KMS-11 (cell line): ENCODE data around the gene CRACR2B.
A peak's percentile ranks its signal among the peaks of the same experiment; 100 is the strongest.

Experiments
- H2AFZ ChIP-seq: fragments of 200-600 bp; sonication (generic); 2 replicates; pipeline ENCODE4 v1.6.1; 2016; ENCODE audit warnings: antibody characterized with exemption, mixed run types, low read depth
- H3K27ac ChIP-seq: fragments of 200-600 bp; sonication (generic); 2 replicates; pipeline ENCODE4 v1.6.1; 2016; ENCODE audit warnings: mild to moderate bottlenecking, mixed run types
- H3K27me3 ChIP-seq: fragments of 200-600 bp; sonication (generic); 2 replicates; pipeline ENCODE4 v1.6.1; 2017; ENCODE audit warnings: mild to moderate bottlenecking, low read depth, mixed run types, moderate library complexity; ENCODE audit not compliant: insufficient read depth
- H3K36me3 ChIP-seq: fragments of 200-600 bp; sonication (generic); 2 replicates; pipeline ENCODE4 v1.6.1; 2017; ENCODE audit warnings: mild to moderate bottlenecking, mixed run types; ENCODE audit not compliant: insufficient read depth
- H3K4me1 ChIP-seq: fragments of 200-600 bp; sonication (generic); 2 replicates; pipeline ENCODE4 v1.6.1; 2016; ENCODE audit warnings: mild to moderate bottlenecking, low read depth, mixed run types; ENCODE audit not compliant: poor library complexity, severe bottlenecking
- H3K4me2 ChIP-seq: fragments of 200-600 bp; sonication (generic); 2 replicates; pipeline ENCODE4 v1.7.0; 2016; ENCODE audit warnings: mild to moderate bottlenecking, mixed run types
- H3K4me3 ChIP-seq: fragments of 200-600 bp; sonication (generic); IDR thresholded peaks from 2 replicates; pipeline ENCODE4 v1.6.1; 2017; ENCODE audit warnings: low read depth, low read length, mixed read lengths; ENCODE audit not compliant: insufficient read depth
- H3K79me2 ChIP-seq: fragments of 200-600 bp; sonication (generic); 2 replicates; pipeline ENCODE4 v1.6.1; 2016; ENCODE audit warnings: low read depth, mixed run types; ENCODE audit not compliant: insufficient read depth
- H3K9ac ChIP-seq: fragments of 200-600 bp; sonication (generic); 2 replicates; pipeline ENCODE4 v1.6.1; 2016; ENCODE audit warnings: mild to moderate bottlenecking, mixed run types
- H4K20me1 ChIP-seq: fragments of 200-600 bp; sonication (generic); 2 replicates; pipeline ENCODE4 v1.6.1; 2016; ENCODE audit warnings: mild to moderate bottlenecking, mixed run types; ENCODE audit not compliant: insufficient read depth
- TF ChIP-seq, protein P1 (sequence below): fragments of 200-600 bp; sonication (generic); conservative IDR thresholded peaks from 2 replicates; pipeline ENCODE4 v1.6.1; 2017; ENCODE audit warnings: low read depth, mild to moderate bottlenecking, antibody characterized with exemption, low read length, moderate library complexity, mixed read lengths

Gene CRACR2B

GRCh38 chr11:860234-861104, 32.8 kb downstream of the CRACR2B start:
- Histone ChIP-seq H3K79me2 (no peaks in the 10 kb centered on the region), H2AFZ (no peak overlapping the region), H3K4me2 (peak overlapping the region; percentile 33; the same call in 1 of the 2 replicates), H4K20me1 (no peaks in the 10 kb centered on the region), H3K36me3 (no peaks in the 10 kb centered on the region), H3K27me3 (peaks cover 7% of the 10 kb centered on the region; the same call in 1 of the 2 replicates), H3K4me3 (no peak overlapping the region), H3K9ac (no peak overlapping the region), H3K4me1 (peaks cover 20% of the 10 kb centered on the region), H3K27ac (no peak overlapping the region)
- TF ChIP-seq, protein P1, sequence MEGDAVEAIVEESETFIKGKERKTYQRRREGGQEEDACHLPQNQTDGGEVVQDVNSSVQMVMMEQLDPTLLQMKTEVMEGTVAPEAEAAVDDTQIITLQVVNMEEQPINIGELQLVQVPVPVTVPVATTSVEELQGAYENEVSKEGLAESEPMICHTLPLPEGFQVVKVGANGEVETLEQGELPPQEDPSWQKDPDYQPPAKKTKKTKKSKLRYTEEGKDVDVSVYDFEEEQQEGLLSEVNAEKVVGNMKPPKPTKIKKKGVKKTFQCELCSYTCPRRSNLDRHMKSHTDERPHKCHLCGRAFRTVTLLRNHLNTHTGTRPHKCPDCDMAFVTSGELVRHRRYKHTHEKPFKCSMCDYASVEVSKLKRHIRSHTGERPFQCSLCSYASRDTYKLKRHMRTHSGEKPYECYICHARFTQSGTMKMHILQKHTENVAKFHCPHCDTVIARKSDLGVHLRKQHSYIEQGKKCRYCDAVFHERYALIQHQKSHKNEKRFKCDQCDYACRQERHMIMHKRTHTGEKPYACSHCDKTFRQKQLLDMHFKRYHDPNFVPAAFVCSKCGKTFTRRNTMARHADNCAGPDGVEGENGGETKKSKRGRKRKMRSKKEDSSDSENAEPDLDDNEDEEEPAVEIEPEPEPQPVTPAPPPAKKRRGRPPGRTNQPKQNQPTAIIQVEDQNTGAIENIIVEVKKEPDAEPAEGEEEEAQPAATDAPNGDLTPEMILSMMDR: no peak

DNA sequence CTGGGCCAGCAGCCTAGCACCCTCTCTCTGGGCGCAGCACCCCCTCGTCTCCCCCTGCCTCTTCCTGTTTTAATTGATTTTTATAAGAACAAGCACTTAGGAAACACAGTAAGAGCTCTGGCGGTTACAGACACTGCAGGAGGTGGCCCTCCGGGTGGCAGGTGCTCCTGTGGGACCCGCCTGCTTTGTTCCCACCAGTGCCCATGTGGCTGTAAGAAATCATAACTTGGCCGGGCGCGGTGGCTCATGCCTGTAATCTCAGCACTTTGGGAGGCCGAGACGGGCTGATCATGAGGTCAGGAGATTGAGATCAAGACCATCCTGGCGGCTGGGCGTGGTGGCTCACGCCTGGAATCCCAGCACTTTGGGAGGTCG, 33.4 kb downstream of the CRACR2B start:
- no peaks in the 10 kb centered on the region for H4K20me1 ChIP-seq
- H3K9ac ChIP-seq: no peak overlapping the region
- no peak overlapping the region for H3K27ac ChIP-seq
- peaks cover 20% of the 10 kb centered on the region for H3K4me1 ChIP-seq
- TF ChIP-seq, protein P1: no peak
- H3K4me2 ChIP-seq: no peak overlapping the region
- H3K36me3 ChIP-seq: no peaks in the 10 kb centered on the region
- no peak overlapping the region for H3K4me3 ChIP-seq
- peaks cover 7% of the 10 kb centered on the region; the same call in 1 of the 2 replicates for H3K27me3 ChIP-seq
- no peak overlapping the region for H2AFZ ChIP-seq
- no peaks in the 10 kb centered on the region for H3K79me2 ChIP-seq

DNA sequence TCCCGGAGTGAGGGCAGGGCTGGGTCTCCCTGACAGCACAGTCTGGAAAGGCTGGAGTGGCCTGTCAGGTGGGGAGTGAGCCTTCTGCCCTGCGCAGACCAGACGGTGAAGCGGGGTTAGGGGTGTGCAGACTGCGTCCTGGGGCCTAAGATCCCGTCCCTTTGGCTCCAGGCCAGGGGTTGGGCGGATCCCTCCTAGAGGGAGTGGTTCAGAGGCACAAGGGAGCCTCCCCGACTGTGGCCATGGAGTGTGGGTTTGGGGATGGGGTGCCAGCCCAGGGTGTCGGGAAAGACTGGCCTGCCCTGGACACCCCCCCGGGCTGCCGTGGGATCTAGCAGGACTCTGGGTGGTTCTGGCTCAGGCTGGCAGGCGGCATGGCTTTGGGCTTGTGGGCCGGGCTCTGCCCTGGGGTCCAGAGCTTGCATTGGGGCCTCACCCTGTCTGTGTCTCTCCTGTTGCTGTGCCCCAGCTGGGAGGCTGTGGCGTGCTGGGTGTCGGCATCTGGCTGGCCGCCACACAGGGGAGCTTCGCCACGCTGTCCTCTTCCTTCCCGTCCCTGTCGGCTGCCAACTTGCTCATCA, 34.5 kb downstream of the CRACR2B start:
- H3K27me3 ChIP-seq: peaks cover 4% of the 10 kb centered on the region; the same call in 1 of the 2 replicates
- TF ChIP-seq, protein P1: no peak
- H2AFZ ChIP-seq: no peak overlapping the region
- H3K79me2 ChIP-seq: no peaks in the 10 kb centered on the region
- H3K9ac ChIP-seq: no peak overlapping the region
- no peak overlapping the region for H3K4me3 ChIP-seq
- H3K4me1 ChIP-seq: peaks cover 20% of the 10 kb centered on the region
- no peak overlapping the region for H3K27ac ChIP-seq
- H3K36me3 ChIP-seq: no peaks in the 10 kb centered on the region
- H4K20me1 ChIP-seq: no peaks in the 10 kb centered on the region
- no peak overlapping the region for H3K4me2 ChIP-seq

GRCh38 chr11:862696-863022, 34.9 kb downstream of the CRACR2B start:
- TF ChIP-seq, protein P1: no peak
- Histone ChIP-seq H3K9ac (no peak overlapping the region), H3K4me1 (peaks cover 20% of the 10 kb centered on the region), H4K20me1 (no peaks in the 10 kb centered on the region), H3K27me3 (peaks cover 4% of the 10 kb centered on the region; the same call in 1 of the 2 replicates), H3K4me2 (no peak overlapping the region), H3K79me2 (no peaks in the 10 kb centered on the region), H2AFZ (no peak overlapping the region), H3K36me3 (no peaks in the 10 kb centered on the region), H3K4me3 (no peak overlapping the region), H3K27ac (no peak overlapping the region)
